ENCODE measurements around the gene HSD3B7. TPM values are rescaled to one million over a fixed set of nuclear protein-coding genes. Genes with fewer than 3 reads are reported as not detected.
A peak's percentile ranks its signal among the peaks of the same experiment; 100 is the strongest.

The HSD3B7 gene
- total RNA-seq, 1 experiment from 2014 or later = 0.95 TPM

DNA sequence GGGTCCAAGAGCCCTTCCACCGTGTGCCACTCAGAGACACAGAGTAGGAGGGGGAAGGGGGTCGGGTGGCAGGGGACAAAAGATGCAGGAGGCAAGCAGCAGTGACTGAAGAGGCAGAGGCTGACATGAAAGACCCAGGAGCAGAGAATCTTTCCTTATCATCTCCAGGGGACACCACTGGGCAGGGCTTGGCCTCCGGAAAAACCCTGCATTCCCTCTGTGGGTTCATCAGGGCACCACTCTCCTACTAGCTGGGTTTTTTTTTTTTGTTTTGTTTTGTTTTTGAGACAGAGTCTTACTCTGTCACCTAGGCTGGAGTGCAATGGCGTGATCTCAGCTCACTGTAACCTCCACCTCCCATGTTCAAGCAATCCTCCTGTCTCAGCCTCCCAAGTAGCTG lies 46.3 kb downstream of the HSD3B7 start:
- no TSS peak for BruUV-seq (replicated peaks)
- no peaks in the 10 kb centered on the region for H3K36me3 ChIP-seq (ENCODE audit: insufficient read depth, low read length, poor library complexity, severe bottlenecking)
- ChIA-PET CTCF (no interaction called here), POLR2A (ENCODE audit: low non-redundant PET) (no interaction called here)
- H3K4me3 ChIP-seq (ENCODE audit: low read depth, low read length, poor library complexity, severe bottlenecking) = no peak overlapping the region
- H3K27me3 ChIP-seq (replicated peaks; ENCODE audit: insufficient read depth, low read depth, low read length, poor library complexity) = no peaks in the 10 kb centered on the region
- TF ChIP-seq EZH2 (IDR thresholded peaks at IDR 0.05; ENCODE audit: borderline replicate concordance, low read depth, low read length, poor library complexity, severe bottlenecking) = no peak
- TF ChIP-seq, protein P1, sequence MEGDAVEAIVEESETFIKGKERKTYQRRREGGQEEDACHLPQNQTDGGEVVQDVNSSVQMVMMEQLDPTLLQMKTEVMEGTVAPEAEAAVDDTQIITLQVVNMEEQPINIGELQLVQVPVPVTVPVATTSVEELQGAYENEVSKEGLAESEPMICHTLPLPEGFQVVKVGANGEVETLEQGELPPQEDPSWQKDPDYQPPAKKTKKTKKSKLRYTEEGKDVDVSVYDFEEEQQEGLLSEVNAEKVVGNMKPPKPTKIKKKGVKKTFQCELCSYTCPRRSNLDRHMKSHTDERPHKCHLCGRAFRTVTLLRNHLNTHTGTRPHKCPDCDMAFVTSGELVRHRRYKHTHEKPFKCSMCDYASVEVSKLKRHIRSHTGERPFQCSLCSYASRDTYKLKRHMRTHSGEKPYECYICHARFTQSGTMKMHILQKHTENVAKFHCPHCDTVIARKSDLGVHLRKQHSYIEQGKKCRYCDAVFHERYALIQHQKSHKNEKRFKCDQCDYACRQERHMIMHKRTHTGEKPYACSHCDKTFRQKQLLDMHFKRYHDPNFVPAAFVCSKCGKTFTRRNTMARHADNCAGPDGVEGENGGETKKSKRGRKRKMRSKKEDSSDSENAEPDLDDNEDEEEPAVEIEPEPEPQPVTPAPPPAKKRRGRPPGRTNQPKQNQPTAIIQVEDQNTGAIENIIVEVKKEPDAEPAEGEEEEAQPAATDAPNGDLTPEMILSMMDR (conservative IDR thresholded peaks at IDR 0.05; ENCODE audit: low read depth, low read length) = no peak
- no peak for DNase-seq (ENCODE audit: low spot score)
- no peak overlapping the region for H3K27ac ChIP-seq (ENCODE audit: low read depth, low read length, poor library complexity, severe bottlenecking)
- intact Hi-C loops (cut with micrococcal nuclease; ENCODE audit: unreplicated experiment) = no loop called here
- no peaks in the 10 kb centered on the region for H3K9me3 ChIP-seq (ENCODE audit: low read depth, low read length, poor library complexity, severe bottlenecking)
- peaks cover 7% of the 10 kb centered on the region for H3K4me1 ChIP-seq (ENCODE audit: insufficient read depth, low read length, poor library complexity, severe bottlenecking)

DNA sequence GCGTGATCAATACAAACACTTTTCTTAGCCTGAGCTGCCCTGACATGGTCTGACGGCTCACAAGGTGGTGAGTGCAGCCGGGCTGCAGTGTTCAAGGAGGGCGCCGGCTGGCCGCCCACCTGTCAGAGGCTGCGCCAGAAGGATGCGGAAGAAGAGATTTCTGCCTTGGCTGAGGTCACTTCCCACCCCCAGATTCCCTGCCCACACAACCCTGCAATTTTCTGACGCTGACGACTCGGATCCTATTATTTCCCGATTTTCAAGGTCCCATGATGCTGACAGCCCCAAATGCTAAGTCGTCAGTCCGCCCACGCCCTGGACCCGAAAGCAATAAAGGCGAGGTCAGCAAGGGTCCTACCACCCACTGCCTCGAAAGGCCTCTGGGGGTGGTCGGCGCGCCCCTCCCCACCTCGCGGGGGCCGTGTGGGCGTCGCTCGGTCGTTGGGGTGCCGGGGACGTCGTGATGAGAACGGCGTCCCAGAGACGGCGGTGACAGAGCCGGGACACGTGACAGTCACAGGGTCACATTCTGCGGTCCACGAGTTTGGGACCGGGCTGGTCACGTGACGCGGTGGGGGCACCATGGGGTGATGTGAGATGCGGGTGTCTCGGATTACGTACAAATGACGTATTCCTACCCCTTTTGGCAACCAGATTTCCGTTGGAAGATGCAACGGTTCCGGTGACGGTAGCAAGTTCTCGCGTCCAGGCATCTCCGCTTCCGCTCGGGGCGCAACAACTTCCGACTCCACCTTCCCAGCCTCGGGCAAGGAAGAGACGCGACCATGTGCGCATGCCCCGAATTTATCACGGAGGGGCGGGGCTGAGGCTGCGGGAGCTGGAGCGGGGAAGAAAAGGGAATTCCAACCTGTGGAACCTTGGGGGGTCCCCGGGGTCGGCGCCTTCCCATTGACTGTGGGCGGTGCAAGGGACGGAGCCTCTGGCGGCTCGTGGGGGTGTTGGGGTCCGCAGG lies 48.0 kb downstream of the HSD3B7 start, which contains the start of gene STX4:
Gene STX4 (plus strand): TSS at position 823 of the 973 bp plus-strand sequence. CDS start 248 bp downstream, outside the sequence.
- CTCF ChIA-PET = interaction anchor here (0.7 kb wide), 1 partner anchor 26 kb away, joined by 3 read pairs; no protein-coding TSS in a partner anchor
- BruUV-seq (replicated peaks) = TSS peak; percentile 79
- no peaks in the 10 kb centered on the region for H3K36me3 ChIP-seq (ENCODE audit: insufficient read depth, low read length, poor library complexity, severe bottlenecking)
- peak within 1 kb of the TSS; percentile 83 for H3K27ac ChIP-seq (ENCODE audit: low read depth, low read length, poor library complexity, severe bottlenecking)
- POLR2A ChIA-PET (ENCODE audit: low non-redundant PET) = interaction anchor here (0.7 kb wide), 1 partner anchor 189 kb away, joined by 3 read pairs; no protein-coding TSS in a partner anchor
- intact Hi-C loops (cut with micrococcal nuclease; ENCODE audit: unreplicated experiment) = no loop called here
- peak; percentile 98 for DNase-seq (ENCODE audit: low spot score)
- H3K4me3 ChIP-seq (ENCODE audit: low read depth, low read length, poor library complexity, severe bottlenecking) = peak within 1 kb of the TSS; percentile 77
- H3K4me1 ChIP-seq (ENCODE audit: insufficient read depth, low read length, poor library complexity, severe bottlenecking) = peaks cover 7% of the 10 kb centered on the region
- H3K27me3 ChIP-seq (replicated peaks; ENCODE audit: insufficient read depth, low read depth, low read length, poor library complexity) = no peaks in the 10 kb centered on the region
- TF ChIP-seq EZH2 (IDR thresholded peaks at IDR 0.05; ENCODE audit: borderline replicate concordance, low read depth, low read length, poor library complexity, severe bottlenecking) = no peak
- TF ChIP-seq, protein P1 (conservative IDR thresholded peaks at IDR 0.05; ENCODE audit: low read depth, low read length) = no peak
- H3K9me3 ChIP-seq (ENCODE audit: low read depth, low read length, poor library complexity, severe bottlenecking) = no peaks in the 10 kb centered on the region

DNA sequence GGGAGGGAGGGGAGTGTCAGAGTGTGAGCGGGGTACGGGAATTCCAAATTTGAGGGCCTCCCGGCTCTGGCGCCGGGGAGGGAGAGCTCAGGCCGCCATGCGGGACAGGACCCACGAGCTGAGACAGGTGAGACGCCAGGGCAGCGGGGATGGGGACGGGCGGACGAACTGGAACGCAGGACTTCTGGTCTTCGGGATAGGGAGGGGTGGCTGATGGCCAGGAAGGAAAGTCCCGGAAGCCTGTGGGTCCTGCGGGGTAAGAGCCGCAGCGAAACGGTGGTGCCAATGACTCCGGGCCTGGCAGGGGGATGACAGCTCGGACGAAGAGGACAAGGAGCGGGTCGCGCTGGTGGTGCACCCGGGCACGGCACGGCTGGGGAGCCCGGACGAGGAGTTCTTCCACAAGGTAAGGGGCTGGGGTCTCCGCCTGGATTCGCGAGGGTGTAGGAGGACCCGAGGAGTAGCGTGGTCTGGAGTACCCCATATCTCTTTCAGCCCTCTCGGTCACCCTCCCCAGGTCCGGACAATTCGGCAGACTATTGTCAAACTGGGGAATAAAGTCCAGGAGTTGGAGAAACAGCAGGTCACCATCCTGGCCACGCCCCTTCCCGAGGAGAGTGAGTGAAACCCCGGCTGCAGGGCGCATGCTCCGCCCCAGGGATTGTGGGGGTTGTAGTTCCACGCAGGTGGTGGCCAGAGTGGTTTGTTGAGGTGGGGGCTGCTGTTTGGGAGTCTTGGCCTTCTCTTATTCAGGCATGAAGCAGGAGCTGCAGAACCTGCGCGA lies 48.9 kb downstream of the HSD3B7 start:
- TSS peak; percentile 75 for BruUV-seq (replicated peaks)
- peaks cover 7% of the 10 kb centered on the region for H3K4me1 ChIP-seq (ENCODE audit: insufficient read depth, low read length, poor library complexity, severe bottlenecking)
- ChIA-PET CTCF (interaction anchor here (0.7 kb wide), 1 partner anchor 26 kb away, joined by 3 read pairs; no protein-coding TSS in a partner anchor), POLR2A (ENCODE audit: low non-redundant PET) (no interaction called here)
- intact Hi-C loops (cut with micrococcal nuclease; ENCODE audit: unreplicated experiment) = loop anchor here (1.0 kb wide), 1 partner anchor 39 kb away; no protein-coding TSS in a partner anchor
- no peaks in the 10 kb centered on the region for H3K9me3 ChIP-seq (ENCODE audit: low read depth, low read length, poor library complexity, severe bottlenecking)
- H3K4me3 ChIP-seq (ENCODE audit: low read depth, low read length, poor library complexity, severe bottlenecking) = peak overlapping the region; percentile 77
- H3K27ac ChIP-seq (ENCODE audit: low read depth, low read length, poor library complexity, severe bottlenecking) = peak overlapping the region; percentile 83
- H3K27me3 ChIP-seq (replicated peaks; ENCODE audit: insufficient read depth, low read depth, low read length, poor library complexity) = no peaks in the 10 kb centered on the region
- H3K36me3 ChIP-seq (ENCODE audit: insufficient read depth, low read length, poor library complexity, severe bottlenecking) = no peaks in the 10 kb centered on the region
- DNase-seq (ENCODE audit: low spot score) = peak; percentile 90
- TF ChIP-seq, protein P1 (conservative IDR thresholded peaks at IDR 0.05; ENCODE audit: low read depth, low read length) = no peak
- TF ChIP-seq EZH2 (IDR thresholded peaks at IDR 0.05; ENCODE audit: borderline replicate concordance, low read depth, low read length, poor library complexity, severe bottlenecking) = no peak
